Endothelial cell of umbilical vein (primary cell): ENCODE data around the gene TAF11L14. TPM values are rescaled to one million over a fixed set of nuclear protein-coding genes. Genes with fewer than 3 reads are reported as not detected.

ENCODE experiments used
- BruUV-seq: library from RNA; stranded (reverse); fragments of 400-500 nt; replicated peaks from 2 replicates; lab custom pipeline; 2021; lab: Mats Ljungman, UMichigan
- CTCF ChIA-PET: fragments of 300-600, 350-600 bp; sonication (Branson Sonifier 250); formaldehyde crosslinking; loops from one replicate; lab custom pipeline; 2021; ENCODE audit warnings: antibody characterized with exemption, inconsistent platforms; lab: Charles Lee
- POLR2A ChIA-PET: fragments of 300-600, 350-600 bp; sonication (Branson Sonifier 250); formaldehyde crosslinking; loops from one replicate; lab custom pipeline; 2021; ENCODE audit warnings: antibody characterized with exemption, inconsistent platforms; lab: Charles Lee
- DNase-seq: peaks from one replicate; pipeline ENCODE4 v3.0.0-alpha.2; 2011; ENCODE audit warnings: low read depth, low spot score
- FAIRE-seq: peaks from 2 replicates; lab custom pipeline; 2011; peaks lifted over from hg19 to GRCh38; lab: Jason Lieb, UNC
- H2AFZ ChIP-seq: 2 replicates; pipeline ENCODE4 v1.6.0; 2012; ENCODE audit warnings: low read depth, low read length, control low read depth, inconsistent platforms
- H3K27ac ChIP-seq: 2 replicates; pipeline ENCODE4 v1.5.1; 2011; ENCODE audit warnings: low read depth, mild to moderate bottlenecking, control low read depth, low read length, moderate library complexity; ENCODE audit not compliant: insufficient read depth
- H3K27me3 ChIP-seq, 2 experiments: 2 replicates each; pipeline versions ENCODE4 v1.6.0 to v1.6.1; 2011; ENCODE audit warnings: low read length in 2 of 2, mixed read lengths in 1 of 2; ENCODE audit not compliant: control insufficient read depth in 2 of 2, insufficient read depth in 2 of 2
- H3K36me3 ChIP-seq, 2 experiments: 2 replicates in 1 of 2; 3 replicates in 1 of 2; pipeline ENCODE4 v1.5.1; 2011; ENCODE audit warnings: low read length in 2 of 2, mild to moderate bottlenecking in 1 of 2, moderate library complexity in 1 of 2; ENCODE audit not compliant: control insufficient read depth in 2 of 2, insufficient read depth in 2 of 2; ENCODE audit errors: extremely low read depth in 1 of 2
- H3K4me1 ChIP-seq: 3 replicates; pipeline ENCODE4 v1.5.1; 2011; ENCODE audit warnings: mild to moderate bottlenecking, low read length; ENCODE audit not compliant: control insufficient read depth, insufficient read depth; ENCODE audit errors: extremely low read depth
- H3K4me2 ChIP-seq: 2 replicates; pipeline ENCODE4 v1.6.1; 2011; ENCODE audit warnings: low read length, control low read depth, mixed read lengths; ENCODE audit not compliant: insufficient read depth
- H3K4me3 ChIP-seq, 3 experiments: fragments of 200-600 bp in 1 of 3; sonication (generic), shearing (Covaris generic) in 1 of 3; replicated peaks in 1 of 3; 2 replicates each; pipeline ENCODE4 v1.5.1; 2011 to 2016; ENCODE audit warnings: control low read depth in 3 of 3, low read length in 3 of 3, mild to moderate bottlenecking in 2 of 3, inconsistent platforms in 1 of 3, low read depth in 1 of 3, moderate library complexity in 1 of 3; ENCODE audit not compliant: insufficient read depth in 1 of 3
- H3K79me2 ChIP-seq: 2 replicates; pipeline ENCODE4 v1.6.0; 2012; ENCODE audit warnings: low read length, inconsistent platforms; ENCODE audit not compliant: control insufficient read depth, insufficient read depth
- H3K9ac ChIP-seq: replicated peaks from 2 replicates; pipeline ENCODE3; 2011; ENCODE audit warnings: low read length, control low read depth; ENCODE audit not compliant: insufficient read depth; ENCODE audit errors: extremely low read depth
- H3K9me1 ChIP-seq: replicated peaks from 3 replicates; pipeline ENCODE4 v1.6.0; 2011; ENCODE audit warnings: mild to moderate bottlenecking, low read length; ENCODE audit not compliant: control insufficient read depth, insufficient read depth; ENCODE audit errors: extremely low read depth
- H3K9me3 ChIP-seq: replicated peaks from 2 replicates; pipeline ENCODE4 v1.5.1; 2012; ENCODE audit warnings: low read length, inconsistent platforms; ENCODE audit not compliant: control insufficient read depth, insufficient read depth
- H4K20me1 ChIP-seq: replicated peaks from 2 replicates; pipeline ENCODE3; 2011; ENCODE audit warnings: mild to moderate bottlenecking, low read length; ENCODE audit not compliant: control insufficient read depth, insufficient read depth; ENCODE audit errors: extremely low read depth
- EZH2 ChIP-seq: IDR thresholded peaks from 2 replicates; pipeline ENCODE4 v1.6.1; 2012; ENCODE audit warnings: borderline replicate concordance, low read depth, mild to moderate bottlenecking, moderate library complexity, low read length, inconsistent platforms; ENCODE audit not compliant: severe bottlenecking
- FOS ChIP-seq: IDR thresholded peaks from 2 replicates; pipeline ENCODE4 v1.6.1; 2011; ENCODE audit warnings: mild to moderate bottlenecking, low read length, moderate library complexity, borderline replicate concordance; ENCODE audit not compliant: insufficient read depth
- GATA2 ChIP-seq: IDR thresholded peaks from 2 replicates; pipeline ENCODE4 v1.7.0; 2011; ENCODE audit warnings: low read depth, mild to moderate bottlenecking, moderate library complexity, mixed read lengths, low read length; ENCODE audit not compliant: insufficient read length, insufficient read depth
- JUN ChIP-seq: IDR thresholded peaks from 2 replicates; pipeline ENCODE4 v1.6.1; 2011; ENCODE audit warnings: borderline replicate concordance, low read depth; ENCODE audit not compliant: insufficient read length, insufficient read depth
- MYC ChIP-seq: IDR thresholded peaks from one replicate; pipeline ENCODE4 v1.6.1; 2011; ENCODE audit warnings: mild to moderate bottlenecking, low read depth, low read length
- POLR2A ChIP-seq: IDR thresholded peaks from 2 replicates; pipeline ENCODE4 v1.6.1; 2012; ENCODE audit warnings: low read depth, mild to moderate bottlenecking, control low read depth, low read length
- POLR2AphosphoS5 ChIP-seq: IDR thresholded peaks from 2 replicates; pipeline ENCODE4 v1.6.1; 2012; ENCODE audit warnings: low read depth, mild to moderate bottlenecking, control low read depth, low read length, moderate library complexity; ENCODE audit not compliant: insufficient read depth
- dilution Hi-C: fragments of 300-500 bp; cut with MboI; formaldehyde crosslinking; loops from one replicate; pipeline ENCODE4 v1.15.0; 2019; ENCODE audit warnings: low sequenced_read_pairs; ENCODE audit not compliant: extremely low pct_ligation_motif_present
- intact Hi-C: fragments of 100-400 bp; cut with micrococcal nuclease; formaldehyde crosslinking; loops from one replicate; pipeline ENCODE4 v1.10.0; 2022
- polyA plus RNA-seq, 4 experiments: library from polyadenylated mRNA; depleted of rRNA in 3 of 4; stranded (reverse) in 3 of 4; unstranded in 1 of 4; fragments of >200 nt; gene quantifications; 2 replicates each; pipeline versions ENCODE4 v1.2.1 to v1.2.3, GENCODE V29; 2011 to 2012; ENCODE audit warnings: missing spikeins in 1 of 4
- total RNA-seq: library from RNA; stranded (reverse); gene quantifications from 2 replicates; pipeline ENCODE4 v1.2.3, GENCODE V29; 2021
- TF ChIP-seq, protein P1 (sequence below): IDR thresholded peaks from 2 replicates; pipeline ENCODE4 v1.6.1; 2011; ENCODE audit not compliant: insufficient read depth, insufficient read length
- TF ChIP-seq, protein P2 (sequence below), 2 donors: IDR thresholded peaks; 1 replicate in 1 of 2; 2 replicates in 1 of 2; pipeline ENCODE4 v1.5.1; 2011; ENCODE audit warnings: low read length in 2 of 2, mild to moderate bottlenecking in 2 of 2, moderate library complexity in 2 of 2, control low read depth in 1 of 2, inconsistent platforms in 1 of 2, low read depth in 1 of 2; ENCODE audit not compliant: insufficient read depth in 1 of 2; ENCODE audit errors: extremely low read depth in 1 of 2

The TAF11L14 gene
- total and polyA plus RNA-seq, 2 donors (not counting 3 experiments of a cell fraction or from before 2014, with no cell fraction given) = not detected

DNA sequence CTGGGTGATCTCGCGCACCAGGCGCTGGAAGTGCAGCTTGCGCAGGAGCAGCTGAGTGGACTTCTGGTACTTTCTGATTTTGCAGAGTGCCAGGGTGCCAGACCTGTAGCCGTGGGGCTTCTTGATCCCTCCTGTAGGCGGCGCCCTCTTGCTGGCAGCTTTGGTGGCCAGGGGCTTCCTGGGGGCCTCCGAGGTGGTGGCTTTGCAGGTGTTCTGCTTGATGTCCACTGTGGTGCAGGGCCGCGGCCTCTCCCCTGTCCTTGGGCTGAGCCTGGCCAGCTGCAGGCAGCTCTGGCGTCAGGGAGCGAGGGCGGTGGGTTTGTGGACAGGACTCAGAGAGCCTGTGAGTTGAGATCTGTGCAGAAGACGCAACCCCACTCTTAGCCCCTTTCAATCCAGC is 36.1 kb downstream of the TAF11L14 start:
- Histone ChIP-seq H3K27me3 (no peaks in the 10 kb centered on the region), H3K9me1 (no peaks in the 10 kb centered on the region), H3K4me3 (no peak overlapping the region), H3K79me2 (no peaks in the 10 kb centered on the region), H3K9me3 (no peaks in the 10 kb centered on the region), H4K20me1 (no peaks in the 10 kb centered on the region), H3K36me3 (no peaks in the 10 kb centered on the region), H3K4me2 (no peak overlapping the region), H2AFZ (no peak overlapping the region), H3K4me1 (no peaks in the 10 kb centered on the region), H3K27ac (no peak overlapping the region), H3K9ac (no peak overlapping the region)
- DNase-seq (no peak), FAIRE-seq (no peak)
- ChIA-PET CTCF (no interaction called here), POLR2A (no interaction called here)
- intact Hi-C loops (no loop called here), dilution Hi-C loops (no loop called here)
- no TSS peak for BruUV-seq
- TF ChIP-seq, protein P1, sequence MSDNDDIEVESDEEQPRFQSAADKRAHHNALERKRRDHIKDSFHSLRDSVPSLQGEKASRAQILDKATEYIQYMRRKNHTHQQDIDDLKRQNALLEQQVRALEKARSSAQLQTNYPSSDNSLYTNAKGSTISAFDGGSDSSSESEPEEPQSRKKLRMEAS = no peak
- TF ChIP-seq EZH2 (no peak), JUN (no peak), GATA2 (no peak)

DNA sequence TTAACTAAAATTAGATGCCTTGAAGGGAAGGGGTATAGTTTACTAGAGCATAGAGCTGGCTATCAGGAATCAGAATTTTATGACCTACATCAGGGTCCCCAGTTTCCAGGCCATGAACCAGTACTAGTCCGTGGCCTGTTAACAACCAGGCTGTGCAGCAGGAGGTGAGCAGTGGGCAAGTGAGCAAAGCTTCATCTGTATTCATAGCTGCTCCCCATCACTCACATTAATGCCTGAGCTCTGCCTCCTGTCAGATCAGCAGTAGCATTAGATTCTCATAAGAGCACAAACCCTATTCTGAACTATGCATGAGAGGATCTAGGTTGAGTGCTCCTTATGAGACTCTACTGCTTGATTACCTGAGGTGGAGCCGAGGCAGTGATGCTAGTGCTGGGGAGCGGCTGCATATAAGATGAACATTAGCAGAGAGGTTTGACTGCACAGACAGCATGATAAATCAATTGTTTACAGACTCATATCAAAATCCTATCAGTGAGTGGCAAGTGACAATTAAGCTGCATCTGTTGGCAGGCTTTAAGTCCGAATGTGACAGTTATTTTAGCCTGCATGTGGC is 44.6 kb downstream of the TAF11L14 start:
- POLR2A ChIA-PET = no interaction called here
- no TSS peak for BruUV-seq
- Histone ChIP-seq H2AFZ (no peak overlapping the region), H3K4me3 (no peak overlapping the region), H3K79me2 (no peaks in the 10 kb centered on the region), H4K20me1 (no peaks in the 10 kb centered on the region), H3K27me3 (no peaks in the 10 kb centered on the region), H3K36me3 (no peaks in the 10 kb centered on the region), H3K9ac (no peak overlapping the region), H3K4me1 (no peaks in the 10 kb centered on the region), H3K27ac (no peak overlapping the region), H3K9me1 (no peaks in the 10 kb centered on the region), H3K9me3 (no peaks in the 10 kb centered on the region), H3K4me2 (no peak overlapping the region)
- TF ChIP-seq FOS = no peak
- no peak for TF ChIP-seq JUN
- TF ChIP-seq MYC = no peak
- TF ChIP-seq, protein P2, sequence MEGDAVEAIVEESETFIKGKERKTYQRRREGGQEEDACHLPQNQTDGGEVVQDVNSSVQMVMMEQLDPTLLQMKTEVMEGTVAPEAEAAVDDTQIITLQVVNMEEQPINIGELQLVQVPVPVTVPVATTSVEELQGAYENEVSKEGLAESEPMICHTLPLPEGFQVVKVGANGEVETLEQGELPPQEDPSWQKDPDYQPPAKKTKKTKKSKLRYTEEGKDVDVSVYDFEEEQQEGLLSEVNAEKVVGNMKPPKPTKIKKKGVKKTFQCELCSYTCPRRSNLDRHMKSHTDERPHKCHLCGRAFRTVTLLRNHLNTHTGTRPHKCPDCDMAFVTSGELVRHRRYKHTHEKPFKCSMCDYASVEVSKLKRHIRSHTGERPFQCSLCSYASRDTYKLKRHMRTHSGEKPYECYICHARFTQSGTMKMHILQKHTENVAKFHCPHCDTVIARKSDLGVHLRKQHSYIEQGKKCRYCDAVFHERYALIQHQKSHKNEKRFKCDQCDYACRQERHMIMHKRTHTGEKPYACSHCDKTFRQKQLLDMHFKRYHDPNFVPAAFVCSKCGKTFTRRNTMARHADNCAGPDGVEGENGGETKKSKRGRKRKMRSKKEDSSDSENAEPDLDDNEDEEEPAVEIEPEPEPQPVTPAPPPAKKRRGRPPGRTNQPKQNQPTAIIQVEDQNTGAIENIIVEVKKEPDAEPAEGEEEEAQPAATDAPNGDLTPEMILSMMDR (IDR thresholded peaks at IDR 0.05; ENCODE audit: extremely low read depth in 1 of 2, insufficient read depth in 1 of 2, low read depth in 1 of 2, low read length in 2 of 2) = no peak
- TF ChIP-seq GATA2 = no peak
- TF ChIP-seq, protein P1 = no peak
- TF ChIP-seq POLR2AphosphoS5 = no peak
- TF ChIP-seq POLR2A = no peak
- FAIRE-seq = no peak
- intact Hi-C loops = no loop called here
- dilution Hi-C loops = no loop called here
- DNase-seq = no peak
- CTCF ChIA-PET = no interaction called here
